Adipocyte (in vitro differentiated cells): Measurements from ENCODE around the gene SETD5.
A peak's percentile ranks its signal among the peaks of the same experiment; 100 is the strongest.

Source experiments
- DNase-seq: peaks from one replicate; pipeline ENCODE4 v3.0.0-alpha.2; 2015; ENCODE audit warnings: low read depth
- H3K27me3 ChIP-seq: replicated peaks from 2 replicates; pipeline ENCODE4 v1.7.0; 2013; ENCODE audit warnings: mild to moderate bottlenecking, low read length, moderate library complexity; ENCODE audit not compliant: control insufficient read depth, insufficient read depth
- H3K36me3 ChIP-seq: 2 replicates; pipeline ENCODE4 v1.7.0; 2013; ENCODE audit warnings: low read length, mild to moderate bottlenecking, moderate library complexity; ENCODE audit not compliant: control insufficient read depth, insufficient read depth, severe bottlenecking
- H3K4me1 ChIP-seq: 2 replicates; pipeline ENCODE4 v1.7.0; 2013; ENCODE audit warnings: mild to moderate bottlenecking, low read length, moderate library complexity; ENCODE audit not compliant: control insufficient read depth, insufficient read depth
- H3K4me3 ChIP-seq: 2 replicates; pipeline ENCODE4 v1.7.0; 2013; ENCODE audit warnings: mild to moderate bottlenecking, low read length, moderate library complexity
- H3K9ac ChIP-seq: 2 replicates; pipeline ENCODE4 v1.7.0; 2013; ENCODE audit warnings: mild to moderate bottlenecking, low read length, moderate library complexity
- H3K9me3 ChIP-seq: 2 replicates; pipeline ENCODE4 v1.7.0; 2013; ENCODE audit warnings: mild to moderate bottlenecking, low read length, moderate library complexity; ENCODE audit not compliant: control insufficient read depth

Gene SETD5

GRCh38 chr3:9397332-9397905, at the start of gene SETD5:
SETD5 (plus strand) TSS chr3:9397615; CDS start chr3:9428939, 31,324 bp downstream.
- Histone ChIP-seq H3K9ac (peak within 1 kb of the TSS; percentile 100), H3K27me3 (no peaks in the 10 kb centered on the region), H3K36me3 (peaks cover 23% of the 10 kb centered on the region), H3K4me3 (peak within 1 kb of the TSS; percentile 96), H3K9me3 (no peaks in the 10 kb centered on the region), H3K4me1 (peaks cover 59% of the 10 kb centered on the region)
- DNase-seq = peak; percentile 99

GRCh38 chr3:9347887-9348286, 49.5 kb upstream of the SETD5 start:
- H3K9ac ChIP-seq = no peak overlapping the region
- no peaks in the 10 kb centered on the region for H3K9me3 ChIP-seq
- no peaks in the 10 kb centered on the region for H3K27me3 ChIP-seq
- no peaks in the 10 kb centered on the region for H3K36me3 ChIP-seq
- peaks cover 48% of the 10 kb centered on the region for H3K4me1 ChIP-seq
- DNase-seq = peak; percentile 50
- no peak overlapping the region for H3K4me3 ChIP-seq

- Histone ChIP-seq H3K4me1 (peaks cover 55% of the 10 kb centered on the region), H3K4me3 (peak overlapping the region; percentile 4), H3K36me3 (no peaks in the 10 kb centered on the region), H3K9ac (peak overlapping the region; percentile 50), H3K9me3 (no peaks in the 10 kb centered on the region), H3K27me3 (no peaks in the 10 kb centered on the region)
- peak; percentile 84 for DNase-seq
Measured at GRCh38 chr3:9349321-9350117, 47.9 kb upstream of the SETD5 start.

- no peaks in the 10 kb centered on the region for H3K36me3 ChIP-seq
- no peaks in the 10 kb centered on the region for H3K9me3 ChIP-seq
- H3K27me3 ChIP-seq = no peaks in the 10 kb centered on the region
- peaks cover 47% of the 10 kb centered on the region for H3K4me1 ChIP-seq
- no peak overlapping the region for H3K9ac ChIP-seq
- H3K4me3 ChIP-seq = no peak overlapping the region
- no peak for DNase-seq
Measured at GRCh38 chr3:9351709-9352126, 45.7 kb upstream of the SETD5 start.

GRCh38 chr3:9352917-9353752, 44.3 kb upstream of the SETD5 start:
- H3K9ac ChIP-seq = peak overlapping the region; percentile 3
- H3K9me3 ChIP-seq = no peaks in the 10 kb centered on the region
- peaks cover 35% of the 10 kb centered on the region for H3K4me1 ChIP-seq
- H3K36me3 ChIP-seq = no peaks in the 10 kb centered on the region
- no peaks in the 10 kb centered on the region for H3K27me3 ChIP-seq
- H3K4me3 ChIP-seq = no peak overlapping the region
- DNase-seq = peak; percentile 87

GRCh38 chr3:9361691-9362388, 35.6 kb upstream of the SETD5 start:
- H3K9ac ChIP-seq = no peak overlapping the region
- H3K4me1 ChIP-seq = peaks cover 18% of the 10 kb centered on the region
- H3K9me3 ChIP-seq = no peaks in the 10 kb centered on the region
- H3K36me3 ChIP-seq = peaks cover 20% of the 10 kb centered on the region
- no peaks in the 10 kb centered on the region for H3K27me3 ChIP-seq
- peak overlapping the region; percentile 90 for H3K4me3 ChIP-seq
- DNase-seq = no peak

GRCh38 chr3:9362731-9363530, 34.5 kb upstream of the SETD5 start, which contains the start of gene THUMPD3:
THUMPD3 (plus strand) TSS chr3:9363054; CDS start chr3:9365069, 2,015 bp downstream.
- DNase-seq = peak; percentile 94

GRCh38 chr3:9369508-9369907, 27.9 kb upstream of the SETD5 start:
- no peak for DNase-seq
- H3K9me3 ChIP-seq = no peaks in the 10 kb centered on the region
- H3K9ac ChIP-seq = no peak overlapping the region
- peaks cover 8% of the 10 kb centered on the region for H3K4me1 ChIP-seq
- no peaks in the 10 kb centered on the region for H3K27me3 ChIP-seq
- H3K4me3 ChIP-seq = no peak overlapping the region
- H3K36me3 ChIP-seq = peaks cover 93% of the 10 kb centered on the region

More at GRCh38 chr3:9362731-9363530, 34.5 kb upstream of the SETD5 start, which contains the start of gene THUMPD3:
- Histone ChIP-seq H3K36me3 (peaks cover 30% of the 10 kb centered on the region), H3K9me3 (no peaks in the 10 kb centered on the region), H3K27me3 (no peaks in the 10 kb centered on the region), H3K9ac (peak within 1 kb of the TSS; percentile 93), H3K4me1 (peaks cover 18% of the 10 kb centered on the region), H3K4me3 (peak within 1 kb of the TSS; percentile 90)

GRCh38 chr3:9373465-9373864, 23.9 kb upstream of the SETD5 start:
- Histone ChIP-seq H3K4me3 (no peak overlapping the region), H3K36me3 (peaks cover 97% of the 10 kb centered on the region), H3K4me1 (no peaks in the 10 kb centered on the region), H3K27me3 (no peaks in the 10 kb centered on the region), H3K9me3 (no peaks in the 10 kb centered on the region), H3K9ac (no peak overlapping the region)
- DNase-seq = no peak

GRCh38 chr3:9377981-9378380, 19.4 kb upstream of the SETD5 start:
- H3K4me3 ChIP-seq = no peak overlapping the region
- no peak for DNase-seq

More at GRCh38 chr3:9377981-9378380, 19.4 kb upstream of the SETD5 start:
- no peaks in the 10 kb centered on the region for H3K27me3 ChIP-seq
- H3K9ac ChIP-seq = no peak overlapping the region
- H3K4me1 ChIP-seq = no peaks in the 10 kb centered on the region
- H3K9me3 ChIP-seq = no peaks in the 10 kb centered on the region
- peaks cover 88% of the 10 kb centered on the region for H3K36me3 ChIP-seq
